GM12872 (cell line): ENCODE data around the gene PDE6D.

Experiments used
- TF ChIP-seq, protein P1 (sequence below): IDR thresholded peaks from 3 replicates; pipeline ENCODE4 v1.5.1; 2011; ENCODE audit warnings: low read depth, mild to moderate bottlenecking, low read length, moderate library complexity; ENCODE audit not compliant: insufficient read depth

The PDE6D gene

DNA sequence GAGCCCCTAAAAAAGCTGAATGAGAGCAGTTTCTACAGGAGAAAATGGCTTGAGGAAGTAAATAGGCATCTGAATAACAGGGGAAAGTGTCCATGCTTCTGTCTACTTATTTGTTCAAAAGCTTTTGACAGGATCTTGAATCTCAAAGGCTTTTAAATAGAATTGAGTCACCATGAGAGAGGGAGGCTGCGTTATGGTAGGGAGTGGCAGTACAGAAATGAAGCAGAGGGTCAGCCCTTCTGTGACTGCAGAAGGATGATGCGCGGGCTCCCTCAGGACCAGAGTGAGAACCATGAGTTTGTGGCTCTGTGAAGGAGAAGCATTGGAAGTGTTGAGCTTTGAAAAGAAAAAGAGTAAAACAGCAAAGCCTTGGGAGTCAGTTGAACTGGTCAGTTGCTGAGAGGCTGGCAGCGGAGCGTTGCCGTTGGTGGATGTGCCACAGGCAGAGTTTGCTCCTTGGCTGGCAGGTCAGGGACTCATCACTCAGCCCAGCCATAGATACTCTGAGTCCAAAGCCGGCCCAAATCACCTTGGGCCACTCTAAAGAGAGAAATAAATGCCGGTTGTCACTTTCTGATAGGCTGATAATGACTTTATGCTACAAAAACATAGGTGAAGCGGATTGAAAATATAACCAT is 22.5 kb upstream of the PDE6D start:
- TF ChIP-seq, protein P1, sequence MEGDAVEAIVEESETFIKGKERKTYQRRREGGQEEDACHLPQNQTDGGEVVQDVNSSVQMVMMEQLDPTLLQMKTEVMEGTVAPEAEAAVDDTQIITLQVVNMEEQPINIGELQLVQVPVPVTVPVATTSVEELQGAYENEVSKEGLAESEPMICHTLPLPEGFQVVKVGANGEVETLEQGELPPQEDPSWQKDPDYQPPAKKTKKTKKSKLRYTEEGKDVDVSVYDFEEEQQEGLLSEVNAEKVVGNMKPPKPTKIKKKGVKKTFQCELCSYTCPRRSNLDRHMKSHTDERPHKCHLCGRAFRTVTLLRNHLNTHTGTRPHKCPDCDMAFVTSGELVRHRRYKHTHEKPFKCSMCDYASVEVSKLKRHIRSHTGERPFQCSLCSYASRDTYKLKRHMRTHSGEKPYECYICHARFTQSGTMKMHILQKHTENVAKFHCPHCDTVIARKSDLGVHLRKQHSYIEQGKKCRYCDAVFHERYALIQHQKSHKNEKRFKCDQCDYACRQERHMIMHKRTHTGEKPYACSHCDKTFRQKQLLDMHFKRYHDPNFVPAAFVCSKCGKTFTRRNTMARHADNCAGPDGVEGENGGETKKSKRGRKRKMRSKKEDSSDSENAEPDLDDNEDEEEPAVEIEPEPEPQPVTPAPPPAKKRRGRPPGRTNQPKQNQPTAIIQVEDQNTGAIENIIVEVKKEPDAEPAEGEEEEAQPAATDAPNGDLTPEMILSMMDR: no peak

DNA sequence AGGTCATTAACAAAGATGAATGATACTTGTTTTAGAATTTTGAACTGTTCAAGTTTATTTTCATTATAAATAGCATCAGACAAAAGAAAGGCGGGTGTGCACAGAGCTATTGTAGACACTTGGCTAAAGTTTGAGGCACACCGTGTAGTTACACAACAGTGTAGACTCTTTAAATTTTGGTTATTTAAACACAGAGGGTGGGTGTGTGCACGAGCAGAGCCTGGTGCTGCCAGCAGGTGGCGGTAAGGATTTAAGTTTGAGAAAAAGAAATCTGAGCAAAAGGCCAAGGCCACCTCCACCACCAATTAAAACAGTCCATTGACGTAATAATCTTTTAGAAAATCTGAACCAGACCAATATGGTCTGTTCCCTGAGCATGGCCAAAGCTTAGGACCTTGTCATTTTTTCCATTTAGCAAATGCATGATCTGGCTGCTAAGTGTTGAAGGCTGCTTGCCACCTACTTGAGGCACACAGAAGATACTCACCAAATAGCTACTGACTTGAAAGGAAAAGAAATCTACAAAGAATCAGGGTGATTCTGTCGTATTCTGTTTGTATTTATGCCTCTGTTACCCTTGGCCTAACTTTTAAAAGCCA is 19.5 kb upstream of the PDE6D start:
- TF ChIP-seq, protein P1: peak; percentile 67

DNA sequence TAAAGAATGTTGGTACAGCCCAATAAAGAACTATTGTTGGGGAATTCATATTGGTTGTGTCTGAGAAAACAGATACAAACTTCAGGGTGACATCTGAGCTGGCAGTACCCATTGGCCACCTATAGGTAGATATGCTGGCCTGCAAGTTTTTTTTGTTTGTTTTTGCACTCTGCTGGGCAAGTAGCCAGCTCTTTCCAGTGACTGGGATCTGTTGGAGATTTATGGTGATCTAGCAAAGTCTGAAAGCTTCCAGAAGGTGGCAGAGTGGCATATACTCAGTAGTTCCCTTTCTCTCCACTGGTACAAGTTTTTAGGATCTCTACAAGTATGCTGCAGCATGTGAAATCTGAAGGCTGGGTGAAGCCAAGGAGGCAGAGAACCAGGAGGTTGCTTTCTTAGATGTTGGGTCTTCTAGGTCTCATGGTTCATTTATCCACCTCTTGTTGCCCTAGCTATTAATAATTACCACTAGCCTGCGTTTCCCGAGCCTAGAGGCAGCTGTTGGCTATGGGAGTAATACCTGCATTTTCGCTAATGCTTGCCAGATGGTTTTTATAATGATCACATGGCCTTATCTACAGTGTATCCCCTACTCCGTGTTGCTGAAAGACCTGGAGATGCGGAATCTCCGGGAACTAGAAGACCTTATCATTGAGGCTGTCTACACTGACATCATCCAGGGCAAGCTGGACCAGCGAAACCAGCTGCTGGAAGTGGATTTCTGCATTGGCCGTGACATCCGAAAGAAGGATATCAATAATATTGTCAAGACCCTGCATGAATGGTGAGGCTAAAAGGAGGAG is 14.6 kb upstream of the PDE6D start:
- TF ChIP-seq, protein P1: no peak; the same call in 2 of the 3 replicates

DNA sequence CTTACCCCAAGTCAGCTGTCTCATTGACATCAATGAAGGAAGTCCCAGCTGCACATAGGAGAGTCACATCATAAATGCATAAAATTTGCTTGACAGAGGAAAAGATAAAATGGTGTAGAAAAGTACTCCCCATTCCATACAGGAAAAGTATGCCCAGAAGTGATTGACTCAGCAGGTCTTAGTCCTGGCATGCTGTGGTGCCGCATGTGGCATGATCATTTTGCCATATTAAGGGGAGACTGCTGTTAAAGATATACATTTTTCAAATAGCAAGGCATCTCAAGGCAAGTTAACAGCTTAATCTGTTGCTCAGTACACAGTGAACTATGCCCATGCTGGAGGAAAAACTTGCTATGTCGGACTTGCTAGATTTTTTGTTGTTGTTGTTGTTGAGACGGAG is 13.3 kb upstream of the PDE6D start:
- TF ChIP-seq, protein P1: no peak

DNA sequence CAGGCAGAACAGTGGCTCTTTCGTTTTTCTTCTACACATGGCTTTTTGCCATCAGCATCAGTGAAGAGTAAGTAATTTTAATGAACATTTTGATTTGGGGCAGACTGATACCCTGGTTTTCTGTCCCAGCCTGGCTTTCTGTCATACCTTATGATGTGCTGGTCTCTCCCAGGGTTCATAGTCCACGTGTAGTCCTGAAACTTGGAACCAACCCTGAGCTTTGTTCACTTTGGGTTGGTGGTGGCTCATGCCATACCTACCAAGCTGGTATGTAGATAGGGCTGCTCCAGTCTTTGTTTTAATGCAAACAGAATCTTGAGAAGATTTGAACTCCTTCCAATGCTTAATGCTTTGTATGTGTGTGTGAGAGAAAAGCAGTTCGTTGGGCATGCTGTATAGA is 10.0 kb upstream of the PDE6D start:
- TF ChIP-seq, protein P1: no peak

DNA sequence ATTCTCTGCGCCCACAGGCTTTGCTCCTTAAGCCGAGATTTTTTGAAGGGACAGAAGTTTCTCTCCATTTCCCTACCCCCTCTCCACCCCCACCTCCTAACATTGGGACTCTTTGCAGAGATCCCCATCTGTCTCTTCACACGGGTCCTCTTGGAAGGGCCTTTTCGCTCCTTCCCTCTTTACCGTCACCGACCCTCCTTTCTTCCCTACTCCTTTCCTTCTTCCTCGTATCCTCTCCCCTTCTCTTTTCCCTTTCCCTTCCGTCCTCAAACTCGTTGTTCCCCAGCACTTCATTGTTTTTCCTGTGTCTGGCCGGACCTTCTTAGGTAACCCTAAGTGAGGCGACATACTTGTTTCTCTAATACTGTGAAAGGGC is 5.8 kb upstream of the PDE6D start:
- TF ChIP-seq, protein P1: no peak

DNA sequence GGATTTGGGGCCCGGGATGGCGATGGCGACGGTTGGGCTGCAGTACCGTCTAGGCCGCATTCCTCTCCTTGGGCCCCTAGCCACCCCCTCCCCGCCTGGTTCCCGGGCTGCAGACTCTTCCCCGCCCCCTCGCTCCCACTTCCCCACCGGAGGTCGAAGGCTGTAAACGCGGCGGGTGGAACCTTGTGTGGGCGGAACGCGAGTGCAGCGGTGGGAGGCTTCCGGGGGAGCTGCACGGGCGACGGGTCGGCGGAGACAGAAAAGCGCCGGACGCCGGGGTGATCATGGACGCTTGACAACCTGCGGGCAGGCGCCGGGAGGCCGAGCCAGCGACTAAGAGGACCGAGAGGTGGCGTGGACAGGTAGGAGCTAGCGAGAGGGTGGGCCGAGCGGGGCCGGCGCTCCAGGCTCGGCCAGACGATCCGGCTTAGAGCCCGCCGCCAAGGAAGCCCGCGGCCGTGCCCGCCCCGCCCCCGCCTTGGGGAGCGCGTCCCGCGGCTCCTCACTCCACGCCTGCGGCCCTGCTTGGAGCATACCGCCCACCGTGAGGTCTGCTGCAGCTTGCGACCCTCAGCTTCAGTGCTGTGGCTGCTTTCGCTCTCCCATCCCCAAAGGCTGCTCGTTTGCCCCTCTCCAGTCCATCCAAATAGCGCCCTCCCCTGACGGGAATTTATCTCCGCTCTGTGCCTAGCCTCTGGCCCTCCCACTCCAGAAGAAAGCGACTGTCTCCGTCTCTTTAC is 5.3 kb upstream of the PDE6D start, which contains the start of gene COPS7B:
COPS7B (plus strand) TSS at position 269 of the 740 bp plus-strand sequence. CDS start 2,126 bp downstream, outside the sequence.
- TF ChIP-seq, protein P1: peak; percentile 56
